Endothelial cell of umbilical vein (primary cell): ENCODE results near the gene FLRT1. TPM values are rescaled to one million over a fixed set of nuclear protein-coding genes. Genes with fewer than 3 reads are reported as not detected.

Source experiments
- BruUV-seq: library from RNA; stranded (reverse); fragments of 400-500 nt; replicated peaks from 2 replicates; lab custom pipeline; 2021; lab: Mats Ljungman, UMichigan
- CTCF ChIA-PET: fragments of 300-600, 350-600 bp; sonication (Branson Sonifier 250); formaldehyde crosslinking; loops from one replicate; lab custom pipeline; 2021; ENCODE audit warnings: antibody characterized with exemption, inconsistent platforms; lab: Charles Lee
- POLR2A ChIA-PET: fragments of 300-600, 350-600 bp; sonication (Branson Sonifier 250); formaldehyde crosslinking; loops from one replicate; lab custom pipeline; 2021; ENCODE audit warnings: antibody characterized with exemption, inconsistent platforms; lab: Charles Lee
- DNase-seq: peaks from one replicate; pipeline ENCODE4 v3.0.0-alpha.2; 2011; ENCODE audit warnings: low read depth, low spot score
- FAIRE-seq: peaks from 2 replicates; lab custom pipeline; 2011; peaks lifted over from hg19 to GRCh38; lab: Jason Lieb, UNC
- H2AFZ ChIP-seq: 2 replicates; pipeline ENCODE4 v1.6.0; 2012; ENCODE audit warnings: low read depth, low read length, control low read depth, inconsistent platforms
- H3K27ac ChIP-seq: 2 replicates; pipeline ENCODE4 v1.5.1; 2011; ENCODE audit warnings: low read depth, mild to moderate bottlenecking, control low read depth, low read length, moderate library complexity; ENCODE audit not compliant: insufficient read depth
- H3K27me3 ChIP-seq, 2 experiments: 2 replicates each; pipeline versions ENCODE4 v1.6.0 to v1.6.1; 2011; ENCODE audit warnings: low read length in 2 of 2, mixed read lengths in 1 of 2; ENCODE audit not compliant: control insufficient read depth in 2 of 2, insufficient read depth in 2 of 2
- H3K36me3 ChIP-seq, 2 experiments: 2 replicates in 1 of 2; 3 replicates in 1 of 2; pipeline ENCODE4 v1.5.1; 2011; ENCODE audit warnings: low read length in 2 of 2, mild to moderate bottlenecking in 1 of 2, moderate library complexity in 1 of 2; ENCODE audit not compliant: control insufficient read depth in 2 of 2, insufficient read depth in 2 of 2; ENCODE audit errors: extremely low read depth in 1 of 2
- H3K4me1 ChIP-seq: 3 replicates; pipeline ENCODE4 v1.5.1; 2011; ENCODE audit warnings: mild to moderate bottlenecking, low read length; ENCODE audit not compliant: control insufficient read depth, insufficient read depth; ENCODE audit errors: extremely low read depth
- H3K4me2 ChIP-seq: 2 replicates; pipeline ENCODE4 v1.6.1; 2011; ENCODE audit warnings: low read length, control low read depth, mixed read lengths; ENCODE audit not compliant: insufficient read depth
- H3K4me3 ChIP-seq, 3 experiments: fragments of 200-600 bp in 1 of 3; sonication (generic), shearing (Covaris generic) in 1 of 3; replicated peaks in 1 of 3; 2 replicates each; pipeline ENCODE4 v1.5.1; 2011 to 2016; ENCODE audit warnings: control low read depth in 3 of 3, low read length in 3 of 3, mild to moderate bottlenecking in 2 of 3, inconsistent platforms in 1 of 3, low read depth in 1 of 3, moderate library complexity in 1 of 3; ENCODE audit not compliant: insufficient read depth in 1 of 3
- H3K79me2 ChIP-seq: 2 replicates; pipeline ENCODE4 v1.6.0; 2012; ENCODE audit warnings: low read length, inconsistent platforms; ENCODE audit not compliant: control insufficient read depth, insufficient read depth
- H3K9ac ChIP-seq: replicated peaks from 2 replicates; pipeline ENCODE3; 2011; ENCODE audit warnings: low read length, control low read depth; ENCODE audit not compliant: insufficient read depth; ENCODE audit errors: extremely low read depth
- H3K9me1 ChIP-seq: replicated peaks from 3 replicates; pipeline ENCODE4 v1.6.0; 2011; ENCODE audit warnings: mild to moderate bottlenecking, low read length; ENCODE audit not compliant: control insufficient read depth, insufficient read depth; ENCODE audit errors: extremely low read depth
- H3K9me3 ChIP-seq: replicated peaks from 2 replicates; pipeline ENCODE4 v1.5.1; 2012; ENCODE audit warnings: low read length, inconsistent platforms; ENCODE audit not compliant: control insufficient read depth, insufficient read depth
- H4K20me1 ChIP-seq: replicated peaks from 2 replicates; pipeline ENCODE3; 2011; ENCODE audit warnings: mild to moderate bottlenecking, low read length; ENCODE audit not compliant: control insufficient read depth, insufficient read depth; ENCODE audit errors: extremely low read depth
- EZH2 ChIP-seq: IDR thresholded peaks from 2 replicates; pipeline ENCODE4 v1.6.1; 2012; ENCODE audit warnings: borderline replicate concordance, low read depth, mild to moderate bottlenecking, moderate library complexity, low read length, inconsistent platforms; ENCODE audit not compliant: severe bottlenecking
- FOS ChIP-seq: IDR thresholded peaks from 2 replicates; pipeline ENCODE4 v1.6.1; 2011; ENCODE audit warnings: mild to moderate bottlenecking, low read length, moderate library complexity, borderline replicate concordance; ENCODE audit not compliant: insufficient read depth
- GATA2 ChIP-seq: IDR thresholded peaks from 2 replicates; pipeline ENCODE4 v1.7.0; 2011; ENCODE audit warnings: low read depth, mild to moderate bottlenecking, moderate library complexity, mixed read lengths, low read length; ENCODE audit not compliant: insufficient read length, insufficient read depth
- JUN ChIP-seq: IDR thresholded peaks from 2 replicates; pipeline ENCODE4 v1.6.1; 2011; ENCODE audit warnings: borderline replicate concordance, low read depth; ENCODE audit not compliant: insufficient read length, insufficient read depth
- MYC ChIP-seq: IDR thresholded peaks from one replicate; pipeline ENCODE4 v1.6.1; 2011; ENCODE audit warnings: mild to moderate bottlenecking, low read depth, low read length
- POLR2A ChIP-seq: IDR thresholded peaks from 2 replicates; pipeline ENCODE4 v1.6.1; 2012; ENCODE audit warnings: low read depth, mild to moderate bottlenecking, control low read depth, low read length
- POLR2AphosphoS5 ChIP-seq: IDR thresholded peaks from 2 replicates; pipeline ENCODE4 v1.6.1; 2012; ENCODE audit warnings: low read depth, mild to moderate bottlenecking, control low read depth, low read length, moderate library complexity; ENCODE audit not compliant: insufficient read depth
- dilution Hi-C: fragments of 300-500 bp; cut with MboI; formaldehyde crosslinking; loops from one replicate; pipeline ENCODE4 v1.15.0; 2019; ENCODE audit warnings: low sequenced_read_pairs; ENCODE audit not compliant: extremely low pct_ligation_motif_present
- intact Hi-C: fragments of 100-400 bp; cut with micrococcal nuclease; formaldehyde crosslinking; loops from one replicate; pipeline ENCODE4 v1.10.0; 2022
- polyA plus RNA-seq, 4 experiments: library from polyadenylated mRNA; depleted of rRNA in 3 of 4; stranded (reverse) in 3 of 4; unstranded in 1 of 4; fragments of >200 nt; gene quantifications; 2 replicates each; pipeline versions ENCODE4 v1.2.1 to v1.2.3, GENCODE V29; 2011 to 2012; ENCODE audit warnings: missing spikeins in 1 of 4
- total RNA-seq: library from RNA; stranded (reverse); gene quantifications from 2 replicates; pipeline ENCODE4 v1.2.3, GENCODE V29; 2021
- TF ChIP-seq, protein P1 (sequence below), 2 donors: IDR thresholded peaks; 1 replicate in 1 of 2; 2 replicates in 1 of 2; pipeline ENCODE4 v1.5.1; 2011; ENCODE audit warnings: low read length in 2 of 2, mild to moderate bottlenecking in 2 of 2, moderate library complexity in 2 of 2, control low read depth in 1 of 2, inconsistent platforms in 1 of 2, low read depth in 1 of 2; ENCODE audit not compliant: insufficient read depth in 1 of 2; ENCODE audit errors: extremely low read depth in 1 of 2
- TF ChIP-seq, protein P2 (sequence below): IDR thresholded peaks from 2 replicates; pipeline ENCODE4 v1.6.1; 2011; ENCODE audit not compliant: insufficient read depth, insufficient read length

FLRT1 gene
- total and polyA plus RNA-seq, 2 donors (not counting 3 experiments of a cell fraction or from before 2014, with no cell fraction given): not detected

DNA sequence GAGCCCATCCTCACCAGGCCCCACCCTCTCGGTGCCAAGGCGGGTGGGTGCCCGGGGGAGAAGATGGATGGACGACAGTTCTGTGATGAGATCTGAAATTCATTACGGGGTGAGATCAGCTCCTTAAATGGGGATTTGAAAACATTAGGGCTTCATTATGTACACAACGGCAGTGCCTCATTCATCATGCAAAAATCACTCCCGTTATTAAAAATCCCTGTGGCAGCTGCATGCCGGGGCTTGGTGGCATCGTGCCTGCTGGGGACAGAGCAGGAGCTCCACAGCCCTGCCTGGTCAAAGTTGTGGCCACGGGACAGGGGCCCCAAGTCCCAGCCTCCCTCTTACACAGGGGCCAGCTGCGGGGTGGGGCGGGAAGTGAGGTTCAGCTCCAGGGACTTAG, 29.3 kb upstream of the FLRT1 start:
- TF ChIP-seq, protein P1, sequence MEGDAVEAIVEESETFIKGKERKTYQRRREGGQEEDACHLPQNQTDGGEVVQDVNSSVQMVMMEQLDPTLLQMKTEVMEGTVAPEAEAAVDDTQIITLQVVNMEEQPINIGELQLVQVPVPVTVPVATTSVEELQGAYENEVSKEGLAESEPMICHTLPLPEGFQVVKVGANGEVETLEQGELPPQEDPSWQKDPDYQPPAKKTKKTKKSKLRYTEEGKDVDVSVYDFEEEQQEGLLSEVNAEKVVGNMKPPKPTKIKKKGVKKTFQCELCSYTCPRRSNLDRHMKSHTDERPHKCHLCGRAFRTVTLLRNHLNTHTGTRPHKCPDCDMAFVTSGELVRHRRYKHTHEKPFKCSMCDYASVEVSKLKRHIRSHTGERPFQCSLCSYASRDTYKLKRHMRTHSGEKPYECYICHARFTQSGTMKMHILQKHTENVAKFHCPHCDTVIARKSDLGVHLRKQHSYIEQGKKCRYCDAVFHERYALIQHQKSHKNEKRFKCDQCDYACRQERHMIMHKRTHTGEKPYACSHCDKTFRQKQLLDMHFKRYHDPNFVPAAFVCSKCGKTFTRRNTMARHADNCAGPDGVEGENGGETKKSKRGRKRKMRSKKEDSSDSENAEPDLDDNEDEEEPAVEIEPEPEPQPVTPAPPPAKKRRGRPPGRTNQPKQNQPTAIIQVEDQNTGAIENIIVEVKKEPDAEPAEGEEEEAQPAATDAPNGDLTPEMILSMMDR (IDR thresholded peaks at IDR 0.05; ENCODE audit: extremely low read depth in 1 of 2, insufficient read depth in 1 of 2, low read depth in 1 of 2, low read length in 2 of 2): no peak
- TF ChIP-seq EZH2: no peak
- TF ChIP-seq FOS: no peak
- TF ChIP-seq MYC: no peak
- no peak for TF ChIP-seq JUN
- TF ChIP-seq POLR2A: no peak
- TF ChIP-seq POLR2AphosphoS5: no peak
- TF ChIP-seq GATA2: no peak
- TF ChIP-seq, protein P2, sequence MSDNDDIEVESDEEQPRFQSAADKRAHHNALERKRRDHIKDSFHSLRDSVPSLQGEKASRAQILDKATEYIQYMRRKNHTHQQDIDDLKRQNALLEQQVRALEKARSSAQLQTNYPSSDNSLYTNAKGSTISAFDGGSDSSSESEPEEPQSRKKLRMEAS: no peak
- no TSS peak for BruUV-seq
- no peak for FAIRE-seq
- ChIA-PET POLR2A (no interaction called here), CTCF (no interaction called here)
- H3K9me1 ChIP-seq: no peaks in the 10 kb centered on the region
- intact Hi-C loops (no loop called here), dilution Hi-C loops (no loop called here)
- no peak overlapping the region for H3K4me3 ChIP-seq
- H3K4me1 ChIP-seq: peaks cover 30% of the 10 kb centered on the region
- no peaks in the 10 kb centered on the region for H3K9me3 ChIP-seq
- no peak overlapping the region for H3K27ac ChIP-seq
- no peaks in the 10 kb centered on the region for H4K20me1 ChIP-seq
- no peak overlapping the region for H3K4me2 ChIP-seq
- no peak overlapping the region for H2AFZ ChIP-seq
- H3K9ac ChIP-seq: no peak overlapping the region
- H3K27me3 ChIP-seq: no peaks in the 10 kb centered on the region
- H3K36me3 ChIP-seq: no peaks in the 10 kb centered on the region
- no peak for DNase-seq
- H3K79me2 ChIP-seq: no peaks in the 10 kb centered on the region
